ENCODE measurements around the gene ARHGAP12.

The ARHGAP12 gene

DNA sequence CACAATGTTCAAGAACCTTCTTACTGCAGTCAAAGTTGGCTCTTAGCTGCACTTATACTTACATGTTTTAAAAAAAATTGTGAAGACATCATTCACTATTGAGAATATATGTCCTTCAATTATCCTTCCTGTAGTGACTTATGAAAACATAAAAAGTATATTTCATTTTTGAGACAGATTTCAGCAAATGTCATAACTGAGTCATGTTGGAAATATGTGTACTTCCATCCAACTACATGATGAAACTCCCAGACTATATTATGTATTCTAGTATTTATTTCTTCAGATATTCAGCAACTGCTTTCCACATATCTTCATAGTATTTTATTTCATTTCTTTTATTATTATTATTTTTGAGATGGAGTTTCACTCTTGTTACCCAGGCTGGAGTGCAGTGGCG lies 160.2 kb downstream of the ARHGAP12 start:
- Histone ChIP-seq H3K27me3 (ENCODE audit: control insufficient read depth, low read length) (peaks cover 3% of the 10 kb centered on the region; the same call in 1 of the 2 replicates), H3K9me3 (ENCODE audit: control insufficient read depth, insufficient read depth, low read length) (no peaks in the 10 kb centered on the region), H3F3A (ENCODE audit: control insufficient read depth, insufficient read depth) (no peaks in the 10 kb centered on the region), H3K4me1 (ENCODE audit: control insufficient read depth, low read length) (no peaks in the 10 kb centered on the region), H3K9me2 (replicated peaks; ENCODE audit: control insufficient read depth, low read length) (no peaks in the 10 kb centered on the region), H3K79me2 (ENCODE audit: control insufficient read depth, low read length) (no peaks in the 10 kb centered on the region), H3K27ac (ENCODE audit: low read depth, low read length) (no peak overlapping the region), H4K20me1 (ENCODE audit: control insufficient read depth, insufficient read depth, low read depth, low read length) (no peaks in the 10 kb centered on the region), H3K36me3 (ENCODE audit: control insufficient read depth, low read length) (no peaks in the 10 kb centered on the region), H3K4me2 (ENCODE audit: low read length) (no peak overlapping the region), H3K4me3 (ENCODE audit: low read length) (no peak overlapping the region)
- no peak for TF ChIP-seq CTCF (IDR thresholded peaks at IDR 0.05; ENCODE audit: low read depth, low read length, poor library complexity, severe bottlenecking)
- no peak for TF ChIP-seq EZH2phosphoT487 (IDR thresholded peaks at IDR 0.05; ENCODE audit: borderline replicate concordance, low read length)

DNA sequence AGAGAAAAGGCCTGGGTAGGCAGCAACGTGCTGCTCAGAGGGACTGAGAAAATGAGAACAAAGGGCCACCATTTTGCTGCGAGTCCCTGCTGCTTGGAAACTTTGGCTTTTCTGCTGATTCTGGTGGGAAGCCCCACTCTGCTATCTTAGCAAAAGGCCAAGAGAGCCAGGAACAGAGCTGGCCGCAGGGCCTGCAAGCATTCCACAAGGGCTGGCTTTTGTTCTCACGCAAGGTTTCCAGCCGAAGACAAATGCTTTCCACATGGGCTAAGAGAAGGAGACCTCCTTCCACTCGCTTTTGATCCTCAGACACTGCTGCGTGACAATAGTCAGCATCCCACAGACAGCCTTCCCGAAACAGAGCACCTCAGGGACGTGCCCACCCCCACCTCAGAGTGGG lies 163.1 kb downstream of the ARHGAP12 start:
- H3K27me3 ChIP-seq (ENCODE audit: control insufficient read depth, low read length), result peaks cover 3% of the 10 kb centered on the region; the same call in 1 of the 2 replicates
- no peaks in the 10 kb centered on the region for H3K79me2 ChIP-seq (ENCODE audit: control insufficient read depth, low read length)
- no peaks in the 10 kb centered on the region for H3K9me2 ChIP-seq (replicated peaks; ENCODE audit: control insufficient read depth, low read length)
- H3F3A ChIP-seq (ENCODE audit: control insufficient read depth, insufficient read depth), result no peaks in the 10 kb centered on the region
- no peak for TF ChIP-seq EZH2phosphoT487 (IDR thresholded peaks at IDR 0.05; ENCODE audit: borderline replicate concordance, low read length)
- no peak for TF ChIP-seq CTCF (IDR thresholded peaks at IDR 0.05; ENCODE audit: low read depth, low read length, poor library complexity, severe bottlenecking)
- peaks cover 5% of the 10 kb centered on the region for H3K4me1 ChIP-seq (ENCODE audit: control insufficient read depth, low read length)
- H4K20me1 ChIP-seq (ENCODE audit: control insufficient read depth, insufficient read depth, low read depth, low read length), result no peaks in the 10 kb centered on the region
- no peaks in the 10 kb centered on the region for H3K36me3 ChIP-seq (ENCODE audit: control insufficient read depth, low read length)
- no peak overlapping the region for H3K4me2 ChIP-seq (ENCODE audit: low read length)
- no peak overlapping the region for H3K27ac ChIP-seq (ENCODE audit: low read depth, low read length)
- no peaks in the 10 kb centered on the region for H3K9me3 ChIP-seq (ENCODE audit: control insufficient read depth, insufficient read depth, low read length)
- H3K4me3 ChIP-seq (ENCODE audit: low read length), result no peak overlapping the region

DNA sequence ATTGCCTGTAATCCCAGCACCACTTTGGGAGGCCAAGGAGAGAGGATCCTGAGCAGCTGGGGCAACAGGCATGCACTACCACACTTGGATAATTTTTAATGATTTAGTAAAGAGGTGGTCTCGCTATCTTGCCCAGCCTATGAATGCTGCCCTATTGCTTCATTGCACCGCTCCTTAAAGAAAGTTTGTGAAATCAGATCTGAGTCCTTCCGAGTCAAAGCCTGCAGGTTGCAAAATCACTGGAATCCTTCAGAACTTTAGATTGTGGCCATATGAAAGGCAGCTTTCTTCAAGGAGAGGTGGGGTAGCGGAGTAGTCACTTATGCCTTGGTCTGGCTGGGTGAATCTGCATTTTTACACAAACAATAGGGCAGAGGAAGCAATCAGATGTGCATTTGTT lies 166.3 kb downstream of the ARHGAP12 start:
- Histone ChIP-seq H3K9me3 (ENCODE audit: control insufficient read depth, insufficient read depth, low read length) (no peaks in the 10 kb centered on the region), H4K20me1 (ENCODE audit: control insufficient read depth, insufficient read depth, low read depth, low read length) (no peaks in the 10 kb centered on the region), H3K36me3 (ENCODE audit: control insufficient read depth, low read length) (no peaks in the 10 kb centered on the region), H3K9me2 (replicated peaks; ENCODE audit: control insufficient read depth, low read length) (no peaks in the 10 kb centered on the region), H3K4me1 (ENCODE audit: control insufficient read depth, low read length) (peaks cover 11% of the 10 kb centered on the region), H3K4me3 (ENCODE audit: low read length) (no peak overlapping the region), H3K27ac (ENCODE audit: low read depth, low read length) (no peak overlapping the region), H3K4me2 (ENCODE audit: low read length) (no peak overlapping the region), H3K79me2 (ENCODE audit: control insufficient read depth, low read length) (no peaks in the 10 kb centered on the region), H3K27me3 (ENCODE audit: control insufficient read depth, low read length) (0 out of 2 replicates have a peak, but pooled peaks cover 7% of the 10 kb centered on the region), H3F3A (ENCODE audit: control insufficient read depth, insufficient read depth) (no peaks in the 10 kb centered on the region)
- no peak for TF ChIP-seq EZH2phosphoT487 (IDR thresholded peaks at IDR 0.05; ENCODE audit: borderline replicate concordance, low read length)
- TF ChIP-seq CTCF (IDR thresholded peaks at IDR 0.05; ENCODE audit: low read depth, low read length, poor library complexity, severe bottlenecking), result no peak
